HG03575 (cell line): ENCODE results near the gene NAA20.

Experiments
- ATAC-seq: cut with Tn5 transposase; IDR thresholded peaks from one replicate; pipeline ENCODE4 v1.9.1; 2021; ENCODE audit not compliant: unreplicated experiment, insufficient number of reproducible peaks, low FRiP score; ENCODE audit errors: extremely low read depth

NAA20 gene

GRCh38 chr20:20060234-20060998 is 43.3 kb downstream of the NAA20 start:
- no peak for ATAC-seq

GRCh38 chr20:20063941-20064702 is 47.0 kb downstream of the NAA20 start:
- ATAC-seq: no peak

GRCh38 chr20:20065361-20065760 is 48.2 kb downstream of the NAA20 start:
- ATAC-seq: no peak

GRCh38 chr20:20070871-20071726 is 53.9 kb downstream of the NAA20 start:
- no peak for ATAC-seq

GRCh38 chr20:20073801-20074371 is 56.7 kb downstream of the NAA20 start:
- ATAC-seq: no peak

- ATAC-seq: no peak
Measured at GRCh38 chr20:20075032-20075431, 57.9 kb downstream of the NAA20 start.

- no peak for ATAC-seq
Measured at GRCh38 chr20:20076297-20077065, 59.3 kb downstream of the NAA20 start.

- no peak for ATAC-seq
Measured at GRCh38 chr20:20078041-20078440, 60.9 kb downstream of the NAA20 start.

GRCh38 chr20:20079102-20079784 is 62.1 kb downstream of the NAA20 start:
- ATAC-seq: no peak
